MG63 (cell line): ENCODE data around the gene MAST2. TPM values are rescaled to one million over a fixed set of nuclear protein-coding genes. Genes with fewer than 3 reads are reported as not detected.
"Not testable (repeated sequence)": the region's sequence is repeated elsewhere in the genome, so short reads cannot be mapped to it uniquely, and the experiment has no call there.

Experiments
- DNase-seq: peaks from one replicate; pipeline ENCODE4 v3.0.0-alpha.2; 2020
- H3K27me3 ChIP-seq: fragments of 250-450 bp; sonication (Bioruptor Pico); 2 replicates; pipeline ENCODE4 v1.5.1; 2020; ENCODE audit warnings: mild to moderate bottlenecking, moderate library complexity
- H3K36me3 ChIP-seq: fragments of 250-450 bp; sonication (Bioruptor Pico); 2 replicates; pipeline ENCODE4 v1.5.1; 2020; ENCODE audit warnings: mild to moderate bottlenecking, moderate library complexity
- H3K4me3 ChIP-seq: fragments of 250-450 bp; sonication (Bioruptor Pico); 2 replicates; pipeline ENCODE4 v1.5.1; 2020; ENCODE audit warnings: mild to moderate bottlenecking, moderate library complexity
- H3K9me3 ChIP-seq: fragments of 250-450 bp; sonication (Bioruptor Pico); 2 replicates; pipeline ENCODE4 v1.5.1; 2020; ENCODE audit warnings: mild to moderate bottlenecking, moderate library complexity
- total RNA-seq: library from RNA; depleted of rRNA; stranded (reverse); fragments of >200 nt; shearing (Covaris generic); gene quantifications from 2 replicates; pipeline ENCODE4 v1.2.3, GENCODE V29; 2014; ENCODE audit warnings: low replicate concordance

The MAST2 gene
- total RNA-seq, 1 experiment from 2014 or later: 21.9 TPM

GRCh38 chr1:45867697-45868348 lies 64.4 kb downstream of the MAST2 start:
- Histone ChIP-seq H3K36me3 (no peaks in the 10 kb centered on the region), H3K9me3 (no peaks in the 10 kb centered on the region), H3K27me3 (no peaks in the 10 kb centered on the region), H3K4me3 (no peak overlapping the region)
- DNase-seq: no peak

DNA sequence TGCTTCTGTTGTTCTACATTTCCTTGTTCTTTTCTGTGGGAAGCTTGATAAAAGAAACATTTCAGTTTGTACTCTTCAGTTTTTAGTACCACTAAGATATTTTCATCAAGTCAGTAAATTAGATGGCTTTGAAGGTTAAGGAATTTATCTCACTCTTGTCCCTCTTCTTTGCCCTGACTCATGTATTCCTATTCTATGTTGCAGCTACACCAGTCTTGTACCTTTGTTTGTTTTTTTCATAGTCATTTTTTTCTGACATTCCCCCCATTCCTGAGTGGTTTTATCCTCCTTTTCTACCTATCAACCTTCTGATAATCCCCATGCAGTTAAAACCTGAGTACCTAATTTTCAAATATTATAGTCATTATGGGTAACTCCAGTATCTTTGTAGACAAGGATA lies 65.4 kb downstream of the MAST2 start:
- Histone ChIP-seq H3K9me3 (no peaks in the 10 kb centered on the region), H3K27me3 (no peaks in the 10 kb centered on the region), H3K4me3 (no peak overlapping the region), H3K36me3 (no peaks in the 10 kb centered on the region)
- no peak for DNase-seq

GRCh38 chr1:45870500-45870899 lies 67.1 kb downstream of the MAST2 start:
- peak; percentile 31 for DNase-seq
- Histone ChIP-seq H3K27me3 (no peaks in the 10 kb centered on the region), H3K36me3 (no peaks in the 10 kb centered on the region), H3K9me3 (no peaks in the 10 kb centered on the region), H3K4me3 (no peak overlapping the region)

GRCh38 chr1:45872173-45872801 lies 68.9 kb downstream of the MAST2 start:
- H3K27me3 ChIP-seq, H3K9me3 ChIP-seq, DNase-seq, H3K4me3 ChIP-seq, H3K36me3 ChIP-seq: not testable (repeated sequence)

- Histone ChIP-seq H3K9me3 (no peaks in the 10 kb centered on the region), H3K36me3 (no peaks in the 10 kb centered on the region), H3K27me3 (no peaks in the 10 kb centered on the region), H3K4me3 (no peak overlapping the region)
- no peak for DNase-seq
Measured at GRCh38 chr1:45876000-45876617, 72.7 kb downstream of the MAST2 start.

- no peak overlapping the region for H3K4me3 ChIP-seq
- H3K27me3 ChIP-seq: no peaks in the 10 kb centered on the region
- H3K9me3 ChIP-seq: no peaks in the 10 kb centered on the region
- H3K36me3 ChIP-seq: no peaks in the 10 kb centered on the region
- no peak for DNase-seq
Measured at GRCh38 chr1:45877264-45877663, 73.9 kb downstream of the MAST2 start.

GRCh38 chr1:45879885-45880598 lies 76.6 kb downstream of the MAST2 start:
- H3K36me3 ChIP-seq: no peaks in the 10 kb centered on the region
- H3K9me3 ChIP-seq: no peaks in the 10 kb centered on the region
- no peaks in the 10 kb centered on the region for H3K27me3 ChIP-seq
- no peak overlapping the region for H3K4me3 ChIP-seq
- DNase-seq: no peak

DNA sequence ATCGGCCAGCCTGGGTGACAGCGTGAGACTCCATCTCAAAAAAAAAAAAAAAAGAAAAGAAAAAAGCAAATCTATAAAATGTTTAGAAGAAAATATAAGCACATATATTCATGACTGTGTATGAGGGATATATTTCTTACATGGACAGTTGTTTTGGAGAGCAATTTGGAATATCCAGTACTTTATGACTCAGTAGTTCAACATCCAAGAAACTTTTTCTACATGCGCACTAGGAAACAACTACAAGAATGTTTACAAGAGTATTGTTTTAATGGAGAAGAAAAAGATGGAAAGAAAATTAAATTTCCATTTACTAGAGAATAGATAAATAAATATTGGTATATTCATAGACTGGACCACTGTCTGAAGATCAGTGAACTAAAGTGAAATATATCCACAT lies 77.5 kb downstream of the MAST2 start:
- H3K4me3 ChIP-seq: no peak overlapping the region
- no peaks in the 10 kb centered on the region for H3K36me3 ChIP-seq
- no peaks in the 10 kb centered on the region for H3K27me3 ChIP-seq
- no peaks in the 10 kb centered on the region for H3K9me3 ChIP-seq
- DNase-seq: no peak

DNA sequence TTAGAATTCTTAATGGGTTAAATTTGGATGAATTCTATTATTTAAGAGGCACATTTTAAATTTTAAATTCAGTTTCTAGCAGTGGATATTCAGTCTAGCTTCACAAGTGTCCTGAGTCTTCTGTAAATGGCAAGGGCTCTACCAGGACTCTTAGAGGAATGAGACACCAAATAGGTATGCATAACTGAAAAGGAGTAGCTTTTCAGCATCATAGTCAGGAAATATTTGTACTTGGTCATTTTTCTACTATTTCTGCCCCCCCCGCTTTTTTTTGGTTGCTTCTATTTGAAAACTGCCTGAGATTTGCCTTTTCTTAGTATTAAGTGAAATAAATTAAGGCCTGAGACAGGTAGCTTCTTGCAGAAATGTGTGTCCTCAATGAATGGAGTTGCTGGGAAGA lies 80.2 kb downstream of the MAST2 start:
- DNase-seq: no peak
- no peaks in the 10 kb centered on the region for H3K27me3 ChIP-seq
- no peaks in the 10 kb centered on the region for H3K36me3 ChIP-seq
- H3K9me3 ChIP-seq: no peaks in the 10 kb centered on the region
- H3K4me3 ChIP-seq: no peak overlapping the region

- no peaks in the 10 kb centered on the region for H3K36me3 ChIP-seq
- no peak for DNase-seq
- no peaks in the 10 kb centered on the region for H3K27me3 ChIP-seq
- H3K4me3 ChIP-seq: no peak overlapping the region
- H3K9me3 ChIP-seq: no peaks in the 10 kb centered on the region
Measured at GRCh38 chr1:45884700-45885099, 81.3 kb downstream of the MAST2 start.

DNA sequence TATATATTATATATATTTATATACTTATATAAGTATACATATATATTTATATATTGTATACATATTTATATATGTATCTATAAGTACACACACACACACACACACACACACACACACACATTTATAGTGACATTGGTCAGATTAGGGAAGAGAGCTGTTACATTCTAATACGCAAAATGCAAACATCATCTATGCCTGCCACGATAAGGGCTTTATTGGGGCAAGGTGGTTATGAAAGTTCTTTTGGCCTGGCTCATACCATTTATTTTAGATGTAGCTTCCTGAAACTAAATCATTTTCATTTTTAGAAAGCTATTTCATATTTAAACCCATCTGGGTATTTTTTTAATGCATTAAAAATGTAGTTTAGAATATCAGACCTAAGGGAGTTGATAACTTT lies 82.8 kb downstream of the MAST2 start:
- Histone ChIP-seq H3K36me3 (no peaks in the 10 kb centered on the region), H3K27me3 (no peaks in the 10 kb centered on the region), H3K9me3 (no peaks in the 10 kb centered on the region), H3K4me3 (no peak overlapping the region)
- DNase-seq: no peak

DNA sequence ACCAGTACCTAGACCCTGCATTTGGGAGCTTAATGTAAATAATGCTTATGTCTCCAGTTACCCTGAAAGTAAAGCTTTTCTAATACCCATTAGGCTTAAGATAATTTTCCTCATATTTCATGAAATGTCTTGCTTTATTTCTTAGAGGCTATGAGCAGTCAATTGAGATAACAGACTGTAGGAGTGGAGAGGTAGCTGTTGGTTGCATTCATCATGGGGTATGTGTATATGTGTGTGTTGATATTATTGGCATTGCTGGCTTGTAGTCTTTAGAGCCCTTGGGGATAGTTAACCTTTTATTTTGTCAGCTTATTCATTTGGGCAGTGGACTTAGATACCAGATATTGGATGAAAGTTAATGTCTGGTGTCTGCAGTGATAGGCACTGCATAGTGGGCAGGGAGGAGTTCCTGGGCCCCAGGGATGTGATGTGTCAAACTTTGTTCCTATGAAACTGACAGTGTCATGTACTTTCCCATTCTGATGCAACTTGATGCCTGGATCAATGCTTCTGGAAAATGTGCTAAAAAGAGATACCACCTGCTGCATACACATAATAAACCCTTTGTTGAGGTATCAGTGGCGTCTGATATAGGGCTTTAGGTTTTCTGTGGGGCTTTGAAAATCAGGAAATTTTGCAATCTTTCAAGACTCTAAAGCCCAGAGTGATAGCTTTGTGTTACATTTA lies 83.9 kb downstream of the MAST2 start:
- Histone ChIP-seq H3K9me3 (no peaks in the 10 kb centered on the region), H3K4me3 (no peak overlapping the region), H3K27me3 (no peaks in the 10 kb centered on the region), H3K36me3 (no peaks in the 10 kb centered on the region)
- DNase-seq: no peak

- no peak overlapping the region for H3K4me3 ChIP-seq
- no peak for DNase-seq
- no peaks in the 10 kb centered on the region for H3K9me3 ChIP-seq
- H3K36me3 ChIP-seq: no peaks in the 10 kb centered on the region
- H3K27me3 ChIP-seq: no peaks in the 10 kb centered on the region
Measured at GRCh38 chr1:45890078-45890477, 86.7 kb downstream of the MAST2 start.

- no peak for DNase-seq
- no peaks in the 10 kb centered on the region for H3K27me3 ChIP-seq
- H3K9me3 ChIP-seq: no peaks in the 10 kb centered on the region
- no peak overlapping the region for H3K4me3 ChIP-seq
- no peaks in the 10 kb centered on the region for H3K36me3 ChIP-seq
Measured at GRCh38 chr1:45891087-45891486, 87.7 kb downstream of the MAST2 start.

DNA sequence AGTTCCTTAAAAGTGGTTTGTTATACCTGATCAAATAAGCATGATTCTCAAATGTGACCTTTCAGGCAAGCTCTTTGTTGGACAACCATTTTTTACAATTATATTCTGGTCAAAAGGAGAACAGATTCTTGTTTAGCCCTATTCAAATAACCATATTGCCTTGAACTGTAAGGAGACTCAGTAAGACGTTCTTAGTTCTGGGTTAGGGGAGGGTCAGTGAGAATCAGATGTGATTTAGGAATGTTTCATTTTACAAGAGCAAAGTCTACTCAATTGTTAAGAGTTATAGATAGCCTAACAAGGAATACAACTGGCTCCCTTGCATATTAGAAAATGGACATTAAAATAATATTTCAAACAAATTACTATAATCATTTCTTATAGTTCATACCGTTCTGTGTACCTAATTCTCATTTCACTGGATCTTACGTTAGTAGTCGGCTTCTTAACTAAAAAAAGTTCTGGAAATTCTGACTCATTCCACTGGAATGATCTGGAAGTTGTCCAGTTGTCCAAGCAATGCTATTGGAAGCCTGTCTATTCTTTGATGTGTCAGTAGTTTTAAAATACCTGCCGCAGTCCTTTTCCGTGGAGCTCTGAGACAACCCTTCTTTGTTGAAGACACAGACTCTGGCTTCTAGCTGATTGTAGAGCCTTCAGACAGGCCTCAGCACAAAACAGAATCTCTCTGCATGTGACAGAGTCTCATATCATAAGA lies 88.8 kb downstream of the MAST2 start:
- H3K4me3 ChIP-seq: no peak overlapping the region
- no peaks in the 10 kb centered on the region for H3K36me3 ChIP-seq

DNA sequence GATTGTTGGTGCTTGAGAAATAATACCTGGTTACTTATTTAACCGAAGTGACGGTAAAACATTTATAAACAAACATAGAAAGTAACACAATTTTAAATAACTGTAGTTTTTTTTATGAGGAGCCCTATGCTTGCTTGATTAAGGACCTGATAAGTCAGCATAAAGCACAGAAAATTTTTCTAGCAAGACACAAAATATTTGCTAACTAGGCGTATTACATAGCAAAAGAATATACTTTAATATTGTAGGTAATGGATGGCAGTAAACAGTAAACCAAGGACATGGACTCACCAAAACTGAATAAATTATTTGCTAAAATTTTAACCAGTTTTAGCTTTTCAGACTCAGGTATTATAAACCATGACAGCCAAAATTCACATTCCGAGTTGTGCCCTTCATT lies 90.9 kb downstream of the MAST2 start:
- Histone ChIP-seq H3K9me3 (no peaks in the 10 kb centered on the region), H3K27me3 (no peaks in the 10 kb centered on the region), H3K4me3 (no peak overlapping the region), H3K36me3 (no peaks in the 10 kb centered on the region)
- no peak for DNase-seq

More for the DNA sequence above, 88.8 kb downstream of the MAST2 start:
- H3K9me3 ChIP-seq: no peaks in the 10 kb centered on the region
- DNase-seq: no peak
- no peaks in the 10 kb centered on the region for H3K27me3 ChIP-seq
